Adipocyte (in vitro differentiated cells): ENCODE measurements around the gene ARL5C.

Source experiments
- DNase-seq: peaks from one replicate; pipeline ENCODE4 v3.0.0-alpha.2; 2015; ENCODE audit warnings: low read depth
- H3K27me3 ChIP-seq: replicated peaks from 2 replicates; pipeline ENCODE4 v1.7.0; 2013; ENCODE audit warnings: mild to moderate bottlenecking, low read length, moderate library complexity; ENCODE audit not compliant: control insufficient read depth, insufficient read depth
- H3K36me3 ChIP-seq: 2 replicates; pipeline ENCODE4 v1.7.0; 2013; ENCODE audit warnings: low read length, mild to moderate bottlenecking, moderate library complexity; ENCODE audit not compliant: control insufficient read depth, insufficient read depth, severe bottlenecking
- H3K4me1 ChIP-seq: 2 replicates; pipeline ENCODE4 v1.7.0; 2013; ENCODE audit warnings: mild to moderate bottlenecking, low read length, moderate library complexity; ENCODE audit not compliant: control insufficient read depth, insufficient read depth
- H3K4me3 ChIP-seq: 2 replicates; pipeline ENCODE4 v1.7.0; 2013; ENCODE audit warnings: mild to moderate bottlenecking, low read length, moderate library complexity
- H3K9ac ChIP-seq: 2 replicates; pipeline ENCODE4 v1.7.0; 2013; ENCODE audit warnings: mild to moderate bottlenecking, low read length, moderate library complexity
- H3K9me3 ChIP-seq: 2 replicates; pipeline ENCODE4 v1.7.0; 2013; ENCODE audit warnings: mild to moderate bottlenecking, low read length, moderate library complexity; ENCODE audit not compliant: control insufficient read depth

The ARL5C gene

GRCh38 chr17:39200070-39200879, 34.3 kb upstream of the ARL5C start, which contains the start of gene RPL19:
TSS of gene RPL19 (plus strand) at chr17:39200283. CDS start at chr17:39200345, 62 bp downstream.
- H3K4me3 ChIP-seq = peak within 1 kb of the TSS; percentile 93
- no peaks in the 10 kb centered on the region for H3K9me3 ChIP-seq
- peak; percentile 88 for DNase-seq
- H3K27me3 ChIP-seq = no peaks in the 10 kb centered on the region
- peak within 1 kb of the TSS; percentile 100 for H3K9ac ChIP-seq
- peaks cover 39% of the 10 kb centered on the region for H3K4me1 ChIP-seq
- peaks cover 39% of the 10 kb centered on the region for H3K36me3 ChIP-seq

GRCh38 chr17:39199820-39200069, 33.8 kb upstream of the ARL5C start:
- H3K4me3 ChIP-seq = peak overlapping the region; percentile 93
- peak; percentile 97 for DNase-seq

GRCh38 chr17:39198186-39198566, 32.2 kb upstream of the ARL5C start:
- H3K9me3 ChIP-seq = no peaks in the 10 kb centered on the region
- no peaks in the 10 kb centered on the region for H3K27me3 ChIP-seq
- H3K4me3 ChIP-seq = peak overlapping the region; percentile 84
- DNase-seq = peak; percentile 29
- peaks cover 58% of the 10 kb centered on the region for H3K4me1 ChIP-seq
- H3K36me3 ChIP-seq = peaks cover 19% of the 10 kb centered on the region
- peak overlapping the region; percentile 35 for H3K9ac ChIP-seq

More at GRCh38 chr17:39199820-39200069, 33.8 kb upstream of the ARL5C start:
- Histone ChIP-seq H3K36me3 (peaks cover 34% of the 10 kb centered on the region), H3K9ac (peak overlapping the region; percentile 100), H3K27me3 (no peaks in the 10 kb centered on the region), H3K9me3 (no peaks in the 10 kb centered on the region), H3K4me1 (peaks cover 44% of the 10 kb centered on the region)

GRCh38 chr17:39197380-39198185, 31.6 kb upstream of the ARL5C start, which contains the start of gene CACNB1:
TSS of gene CACNB1 (minus strand) at chr17:39197669. CDS start at chr17:39197495, 174 bp downstream.
- H3K9me3 ChIP-seq = no peaks in the 10 kb centered on the region
- H3K36me3 ChIP-seq = peaks cover 18% of the 10 kb centered on the region
- no peaks in the 10 kb centered on the region for H3K27me3 ChIP-seq
- peak within 1 kb of the TSS; percentile 90 for H3K9ac ChIP-seq
- peaks cover 57% of the 10 kb centered on the region for H3K4me1 ChIP-seq
- peak; percentile 91 for DNase-seq
- H3K4me3 ChIP-seq = peak within 1 kb of the TSS; percentile 84

GRCh38 chr17:39196808-39197291, 30.9 kb upstream of the ARL5C start:
- peak overlapping the region; percentile 90 for H3K9ac ChIP-seq
- H3K4me1 ChIP-seq = peaks cover 49% of the 10 kb centered on the region
- peak overlapping the region; percentile 84 for H3K4me3 ChIP-seq
- H3K36me3 ChIP-seq = peaks cover 18% of the 10 kb centered on the region
- no peaks in the 10 kb centered on the region for H3K27me3 ChIP-seq
- no peaks in the 10 kb centered on the region for H3K9me3 ChIP-seq
- DNase-seq = peak; percentile 55

GRCh38 chr17:39196241-39196807, 30.4 kb upstream of the ARL5C start:
- peak overlapping the region; percentile 27 for H3K9ac ChIP-seq

GRCh38 chr17:39195568-39196160, 29.7 kb upstream of the ARL5C start:
- H3K36me3 ChIP-seq = peaks cover 23% of the 10 kb centered on the region
- no peaks in the 10 kb centered on the region for H3K27me3 ChIP-seq
- no peak for DNase-seq
- peak overlapping the region; percentile 46 for H3K9ac ChIP-seq
- H3K4me1 ChIP-seq = peaks cover 38% of the 10 kb centered on the region
- H3K4me3 ChIP-seq = peak overlapping the region; percentile 84
- H3K9me3 ChIP-seq = no peaks in the 10 kb centered on the region

More at GRCh38 chr17:39196241-39196807, 30.4 kb upstream of the ARL5C start:
- H3K4me1 ChIP-seq = peaks cover 44% of the 10 kb centered on the region
- no peaks in the 10 kb centered on the region for H3K9me3 ChIP-seq
- H3K36me3 ChIP-seq = peaks cover 19% of the 10 kb centered on the region
- H3K4me3 ChIP-seq = peak overlapping the region; percentile 84
- DNase-seq = peak; percentile 42
- no peaks in the 10 kb centered on the region for H3K27me3 ChIP-seq

GRCh38 chr17:39194985-39195524, 29.1 kb upstream of the ARL5C start:
- DNase-seq = no peak
- Histone ChIP-seq H3K9me3 (no peaks in the 10 kb centered on the region), H3K9ac (peak overlapping the region; percentile 46), H3K36me3 (peaks cover 23% of the 10 kb centered on the region), H3K4me1 (peaks cover 38% of the 10 kb centered on the region), H3K27me3 (no peaks in the 10 kb centered on the region), H3K4me3 (peak overlapping the region; percentile 84)

GRCh38 chr17:39194089-39194984, 28.4 kb upstream of the ARL5C start:
- Histone ChIP-seq H3K27me3 (no peaks in the 10 kb centered on the region), H3K36me3 (peaks cover 23% of the 10 kb centered on the region), H3K4me3 (peak overlapping the region; percentile 84), H3K4me1 (peaks cover 38% of the 10 kb centered on the region), H3K9me3 (no peaks in the 10 kb centered on the region), H3K9ac (peak overlapping the region; percentile 46)
- peak; percentile 62 for DNase-seq

GRCh38 chr17:39193346-39193745, 27.4 kb upstream of the ARL5C start:
- Histone ChIP-seq H3K36me3 (peaks cover 23% of the 10 kb centered on the region), H3K9ac (no peak overlapping the region), H3K4me3 (no peak overlapping the region)

More at GRCh38 chr17:39193346-39193745, 27.4 kb upstream of the ARL5C start:
- Histone ChIP-seq H3K4me1 (peaks cover 37% of the 10 kb centered on the region), H3K9me3 (no peaks in the 10 kb centered on the region), H3K27me3 (no peaks in the 10 kb centered on the region)
- DNase-seq = no peak
